ENCODE results near the gene FAM131A. TPM values are rescaled to one million over a fixed set of nuclear protein-coding genes. Genes with fewer than 3 reads are reported as not detected.

FAM131A gene
- total and polyA plus RNA-seq, 2 donors = 3.4 to 11.7 TPM

DNA sequence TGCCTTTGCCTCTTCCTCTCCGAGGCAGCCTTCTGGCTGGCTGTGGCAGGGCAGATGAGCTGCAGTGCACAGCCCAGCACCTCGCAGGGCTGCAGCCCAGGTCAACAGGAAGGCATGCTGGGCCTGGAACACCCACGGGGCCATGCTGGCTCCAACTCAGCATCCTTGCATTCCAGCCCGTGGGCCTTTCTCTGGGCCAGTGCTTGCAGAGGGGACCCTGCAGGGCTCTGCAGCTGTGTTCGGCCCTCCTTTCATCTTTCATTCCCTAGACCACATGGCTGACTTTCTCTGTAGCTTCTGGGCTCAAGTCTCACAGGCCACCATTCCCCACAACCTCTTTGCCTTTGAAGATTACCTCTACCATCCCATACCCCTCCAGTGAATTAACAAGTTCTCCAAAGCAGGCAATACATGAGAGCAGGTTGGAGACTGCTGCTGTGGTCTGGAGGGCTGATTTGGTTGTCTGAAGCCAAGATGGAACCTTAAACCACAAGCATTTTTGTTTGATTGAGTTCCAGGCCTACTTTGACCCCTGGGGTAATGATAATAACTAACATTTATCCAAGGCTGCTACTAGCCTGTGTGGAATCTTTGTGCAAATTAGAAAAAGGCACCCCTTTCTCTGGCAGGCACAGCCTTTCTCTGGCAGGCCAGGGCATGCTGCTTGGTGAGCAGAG lies 5.9 kb downstream of the FAM131A start:
- peaks cover 0 to 14% of the 10 kb centered on the region in 2 donors for H3K27me3 ChIP-seq (ENCODE audit: control insufficient read depth in 2 of 2, insufficient read depth in 1 of 2, low read length in 1 of 2)
- WGBS = 93% methylated on average over 5 of the region's 5 CpGs
- no peak for DNase-seq (ENCODE audit: low read depth in 6 of 9, low spot score in 9 of 9)
- H3K27ac ChIP-seq (ENCODE audit: low read depth in 1 of 2, low read length in 1 of 2) = no peak overlapping the region
- no peaks in the 10 kb centered on the region for H3K9me3 ChIP-seq (ENCODE audit: control insufficient read depth in 2 of 2, insufficient read depth in 1 of 2, low read length in 1 of 2)
- H3K36me3 ChIP-seq (ENCODE audit: control insufficient read depth in 2 of 2, insufficient read depth in 2 of 2, low read length in 1 of 2) = peaks cover 0 to 12% of the 10 kb centered on the region in 2 donors
- peaks cover 0 to 7% of the 10 kb centered on the region in 2 donors for H3K4me1 ChIP-seq (ENCODE audit: control insufficient read depth in 2 of 2, insufficient read depth in 2 of 2, low read length in 2 of 2)
- H3K4me3 ChIP-seq (ENCODE audit: low read length in 2 of 2) = no peak overlapping the region

GRCh38 chr3:184344579-184345316 lies 7.3 kb downstream of the FAM131A start:
- Histone ChIP-seq H3K27me3 (ENCODE audit: control insufficient read depth in 2 of 2, insufficient read depth in 1 of 2, low read length in 1 of 2) (peaks cover 0 to under 1% of the 10 kb centered on the region in 2 donors), H3K4me1 (ENCODE audit: control insufficient read depth in 2 of 2, insufficient read depth in 2 of 2, low read length in 2 of 2) (no peaks in the 10 kb centered on the region), H3K36me3 (ENCODE audit: control insufficient read depth in 2 of 2, insufficient read depth in 2 of 2, low read length in 1 of 2) (peaks cover 0 to 12% of the 10 kb centered on the region in 2 donors), H3K27ac (ENCODE audit: low read depth in 1 of 2, low read length in 1 of 2) (no peak overlapping the region), H3K9me3 (ENCODE audit: control insufficient read depth in 2 of 2, insufficient read depth in 1 of 2, low read length in 1 of 2) (no peaks in the 10 kb centered on the region), H3K4me3 (ENCODE audit: low read length in 2 of 2) (no peak overlapping the region)
- WGBS = 95% methylated on average over 24 of the region's 24 CpGs
- no peak for DNase-seq (ENCODE audit: low read depth in 6 of 9, low spot score in 9 of 9)

GRCh38 chr3:184345317-184346144 lies 8.1 kb downstream of the FAM131A start:
- no peak overlapping the region for H3K27ac ChIP-seq (ENCODE audit: low read depth in 1 of 2, low read length in 1 of 2)
- H3K36me3 ChIP-seq (ENCODE audit: control insufficient read depth in 2 of 2, insufficient read depth in 2 of 2, low read length in 1 of 2) = peaks cover 0 to 12% of the 10 kb centered on the region in 2 donors

DNA sequence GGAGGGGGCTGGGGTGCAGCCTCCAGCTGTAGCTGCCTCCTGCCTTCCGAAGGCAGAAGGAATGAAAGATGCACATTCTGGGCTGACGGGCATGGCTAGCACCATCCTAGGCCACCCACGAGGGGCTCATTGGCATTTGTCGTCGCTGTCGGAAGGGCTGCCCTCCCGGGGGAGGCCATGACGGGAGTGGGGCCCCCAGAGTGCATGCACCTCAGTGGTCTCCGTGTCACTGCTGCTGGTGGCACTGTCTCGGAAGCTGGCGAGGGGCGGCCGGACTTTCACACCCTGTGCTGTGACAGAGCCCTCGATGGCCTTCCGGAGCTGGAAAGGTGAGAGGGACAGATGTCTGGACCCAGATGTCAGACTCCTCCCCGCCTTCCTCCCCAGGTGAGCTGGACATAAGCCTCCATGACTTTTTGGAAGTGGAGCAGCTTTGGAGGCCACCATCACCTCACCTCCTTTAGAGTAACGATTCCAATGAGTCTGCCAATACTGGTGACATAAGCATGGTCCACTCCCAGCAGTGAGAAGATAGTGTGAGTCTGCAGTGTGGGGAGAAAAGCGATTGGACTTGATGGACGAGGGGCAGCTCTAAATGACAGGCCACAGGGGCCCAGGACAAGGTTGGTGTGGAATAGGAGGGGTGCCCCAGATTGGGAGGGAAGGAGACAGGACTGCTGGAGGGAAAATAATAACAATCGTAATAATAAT lies 9.2 kb downstream of the FAM131A start:
- Histone ChIP-seq H3K4me1 (ENCODE audit: control insufficient read depth in 2 of 2, insufficient read depth in 2 of 2, low read length in 2 of 2) (no peaks in the 10 kb centered on the region), H3K27ac (ENCODE audit: low read depth in 1 of 2, low read length in 1 of 2) (no peak overlapping the region), H3K4me3 (ENCODE audit: low read length in 2 of 2) (no peak overlapping the region), H3K36me3 (ENCODE audit: control insufficient read depth in 2 of 2, insufficient read depth in 2 of 2, low read length in 1 of 2) (peaks cover 0 to 12% of the 10 kb centered on the region in 2 donors), H3K27me3 (ENCODE audit: control insufficient read depth in 2 of 2, insufficient read depth in 1 of 2, low read length in 1 of 2) (no peaks in the 10 kb centered on the region), H3K9me3 (ENCODE audit: control insufficient read depth in 2 of 2, insufficient read depth in 1 of 2, low read length in 1 of 2) (no peaks in the 10 kb centered on the region)
- WGBS = 97% methylated on average over 20 of the region's 20 CpGs
- no peak for DNase-seq (ENCODE audit: low read depth in 6 of 9, low spot score in 9 of 9)

More at GRCh38 chr3:184345317-184346144, 8.1 kb downstream of the FAM131A start:
- 90% methylated on average over 14 of the region's 14 CpGs for WGBS
- no peak overlapping the region for H3K4me3 ChIP-seq (ENCODE audit: low read length in 2 of 2)
- H3K9me3 ChIP-seq (ENCODE audit: control insufficient read depth in 2 of 2, insufficient read depth in 1 of 2, low read length in 1 of 2) = no peaks in the 10 kb centered on the region
- no peaks in the 10 kb centered on the region for H3K4me1 ChIP-seq (ENCODE audit: control insufficient read depth in 2 of 2, insufficient read depth in 2 of 2, low read length in 2 of 2)
- H3K27me3 ChIP-seq (ENCODE audit: control insufficient read depth in 2 of 2, insufficient read depth in 1 of 2, low read length in 1 of 2) = no peaks in the 10 kb centered on the region
- no peak for DNase-seq (ENCODE audit: low read depth in 6 of 9, low spot score in 9 of 9)

- Histone ChIP-seq H3K4me3 (ENCODE audit: low read length in 2 of 2) (no peak overlapping the region), H3K36me3 (ENCODE audit: control insufficient read depth in 2 of 2, insufficient read depth in 2 of 2, low read length in 1 of 2) (peaks cover 3 to 11% of the 10 kb centered on the region in 2 donors), H3K27ac (ENCODE audit: low read depth in 1 of 2, low read length in 1 of 2) (no peak overlapping the region), H3K9me3 (ENCODE audit: control insufficient read depth in 2 of 2, insufficient read depth in 1 of 2, low read length in 1 of 2) (no peaks in the 10 kb centered on the region), H3K27me3 (ENCODE audit: control insufficient read depth in 2 of 2, insufficient read depth in 1 of 2, low read length in 1 of 2) (no peaks in the 10 kb centered on the region), H3K4me1 (ENCODE audit: control insufficient read depth in 2 of 2, insufficient read depth in 2 of 2, low read length in 2 of 2) (no peaks in the 10 kb centered on the region)
- WGBS = 77% methylated on average over 12 of the region's 12 CpGs
- DNase-seq (ENCODE audit: low read depth in 6 of 9, low spot score in 9 of 9) = no peak
Observed at GRCh38 chr3:184347321-184348056, 10.1 kb downstream of the FAM131A start.

DNA sequence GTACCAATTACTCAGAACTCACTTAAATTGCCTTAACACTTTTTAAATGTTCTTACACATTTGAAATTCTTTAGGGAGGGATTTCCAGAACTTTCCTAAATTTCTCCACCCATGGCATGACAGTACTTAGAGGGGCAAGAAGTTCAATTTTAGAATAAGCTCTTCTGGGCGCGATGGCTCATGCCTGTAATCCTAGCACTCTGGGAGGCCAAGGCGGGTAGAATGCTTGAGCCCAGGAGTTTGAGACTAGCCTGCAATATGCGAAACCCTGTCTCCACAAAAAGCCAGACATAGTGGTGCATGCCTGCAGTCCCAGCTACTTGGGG lies 10.6 kb downstream of the FAM131A start:
- no peak overlapping the region for H3K27ac ChIP-seq (ENCODE audit: low read depth in 1 of 2, low read length in 1 of 2)
- 97% methylated on average over 4 of the region's 4 CpGs for WGBS
- H3K36me3 ChIP-seq (ENCODE audit: control insufficient read depth in 2 of 2, insufficient read depth in 2 of 2, low read length in 1 of 2) = peaks cover 3 to 6% of the 10 kb centered on the region in 2 donors
- no peaks in the 10 kb centered on the region for H3K4me1 ChIP-seq (ENCODE audit: control insufficient read depth in 2 of 2, insufficient read depth in 2 of 2, low read length in 2 of 2)
- no peak overlapping the region for H3K4me3 ChIP-seq (ENCODE audit: low read length in 2 of 2)
- no peaks in the 10 kb centered on the region for H3K9me3 ChIP-seq (ENCODE audit: control insufficient read depth in 2 of 2, insufficient read depth in 1 of 2, low read length in 1 of 2)
- H3K27me3 ChIP-seq (ENCODE audit: control insufficient read depth in 2 of 2, insufficient read depth in 1 of 2, low read length in 1 of 2) = no peaks in the 10 kb centered on the region
- DNase-seq (ENCODE audit: low read depth in 6 of 9, low spot score in 9 of 9) = no peak

DNA sequence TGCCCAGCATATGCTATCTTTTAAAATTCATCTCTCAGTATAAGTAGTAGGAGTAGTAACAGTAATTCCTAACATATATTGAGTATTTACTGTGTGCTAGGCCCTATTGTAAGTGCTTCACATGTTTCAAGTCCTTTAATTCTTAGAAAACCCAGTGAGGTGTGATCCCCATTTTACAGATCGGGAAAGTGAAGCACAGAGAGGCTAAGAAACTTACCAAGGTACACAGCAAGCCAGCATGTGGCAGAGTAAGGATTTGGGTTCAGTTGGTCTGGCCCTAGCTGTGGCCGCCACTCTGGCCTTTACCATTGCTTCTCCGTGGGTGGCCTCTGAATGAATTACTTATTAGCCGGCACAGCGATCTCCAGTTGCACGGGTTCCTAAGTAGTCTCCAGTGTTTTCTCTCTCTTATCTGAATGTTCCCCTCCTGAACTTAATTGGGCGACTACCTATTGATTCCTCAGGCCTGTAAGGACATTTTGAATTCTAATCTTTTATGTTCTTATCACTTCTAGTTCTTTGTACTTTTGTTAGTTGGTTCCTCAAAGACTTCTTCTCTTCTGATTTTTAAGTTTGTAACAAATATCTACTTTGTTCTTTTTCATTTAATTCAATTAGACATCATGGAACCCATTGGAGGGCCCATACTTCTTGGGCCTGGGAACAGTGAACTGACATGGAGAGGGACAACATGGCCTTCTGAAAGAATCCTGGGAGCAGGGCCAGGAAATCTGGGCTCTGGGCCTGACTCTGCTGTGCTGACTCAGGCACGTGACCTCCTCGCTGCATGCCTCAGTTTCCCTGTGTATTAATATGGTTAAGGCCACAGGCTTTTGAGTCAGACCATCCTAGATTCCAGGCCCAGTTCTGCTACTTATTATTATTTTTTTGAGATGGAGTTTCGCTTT lies 12.4 kb downstream of the FAM131A start:
- WGBS = 98% methylated on average over 10 of the region's 10 CpGs
- Histone ChIP-seq H3K9me3 (ENCODE audit: control insufficient read depth in 2 of 2, insufficient read depth in 1 of 2, low read length in 1 of 2) (no peaks in the 10 kb centered on the region), H3K4me1 (ENCODE audit: control insufficient read depth in 2 of 2, insufficient read depth in 2 of 2, low read length in 2 of 2) (no peaks in the 10 kb centered on the region), H3K36me3 (ENCODE audit: control insufficient read depth in 2 of 2, insufficient read depth in 2 of 2, low read length in 1 of 2) (peaks cover 3 to 4% of the 10 kb centered on the region in 2 donors), H3K4me3 (ENCODE audit: low read length in 2 of 2) (no peak overlapping the region), H3K27ac (ENCODE audit: low read depth in 1 of 2, low read length in 1 of 2) (no peak overlapping the region), H3K27me3 (ENCODE audit: control insufficient read depth in 2 of 2, insufficient read depth in 1 of 2, low read length in 1 of 2) (no peaks in the 10 kb centered on the region)
- DNase-seq (ENCODE audit: low read depth in 6 of 9, low spot score in 9 of 9) = no peak
